Measurements from ENCODE around the gene XYLB.

GRCh38 chr3:38361496-38361895, 14.9 kb downstream of the XYLB start:
- no peak for TF ChIP-seq CTCF (conservative IDR thresholded peaks at IDR 0.05; ENCODE audit: low read length)
- no peak for TF ChIP-seq EZH2phosphoT487 (IDR thresholded peaks at IDR 0.05; ENCODE audit: borderline replicate concordance, low read depth, low read length)

Data from OCI-LY7 (cell line).